Sigmoid colon (tissue), 7 donors: ENCODE results near the gene RRP1B. TPM values are rescaled to one million over a fixed set of nuclear protein-coding genes. Genes with fewer than 3 reads are reported as not detected.
A peak's percentile ranks its signal among the peaks of the same experiment; 100 is the strongest.

ENCODE experiments used
- DNase-seq: peaks from one replicate; pipeline ENCODE4 v3.0.0-alpha.2; 2019
- H3K27ac ChIP-seq, 4 donors: fragments of 200-600 bp; sonication (generic); one replicate each; pipeline ENCODE4 v1.5.1; 2016 to 2019; ENCODE audit warnings: mild to moderate bottlenecking in 1 of 4
- H3K27me3 ChIP-seq, 3 donors: fragments of 200-600 bp; sonication (generic); one replicate each; pipeline ENCODE4 v1.5.1; 2019; ENCODE audit warnings: mild to moderate bottlenecking in 1 of 3
- H3K36me3 ChIP-seq, 4 donors: fragments of 200-600 bp; sonication (generic); one replicate each; pipeline ENCODE4 v1.5.1; 2016 to 2019
- H3K4me1 ChIP-seq, 4 donors: fragments of 200-600 bp; sonication (generic); one replicate each; pipeline ENCODE4 v1.5.1; 2017 to 2019
- H3K4me3 ChIP-seq, 4 donors: fragments of 200-600 bp; sonication (generic); one replicate each; pipeline ENCODE4 v1.5.1; 2017 to 2019; ENCODE audit warnings: mild to moderate bottlenecking in 2 of 4, moderate library complexity in 1 of 4
- H3K9me3 ChIP-seq, 4 donors: fragments of 200-600 bp in 3 of 4; sonication (generic) in 3 of 4; one replicate each; pipeline versions ENCODE4 v1.5.1 to v1.6.1; 2013 to 2019
- CTCF ChIP-seq, 4 experiments: fragments of 450-650 bp in 3 of 4; fragments of 200-600 bp in 1 of 4; IDR thresholded peaks; one replicate each; pipeline ENCODE4 v1.5.1; 2016 to 2019; ENCODE audit warnings: antibody characterized with exemption in 4 of 4, mild to moderate bottlenecking in 3 of 4, moderate library complexity in 2 of 4
- EP300 ChIP-seq, 4 donors: sonication (generic); formaldehyde crosslinking; IDR thresholded peaks; one replicate each; pipeline ENCODE4 v1.6.1; 2017; ENCODE audit warnings: antibody characterized with exemption in 4 of 4
- POLR2A ChIP-seq, 2 donors: fragments of 450-650 bp; IDR thresholded peaks; one replicate each; pipeline ENCODE4 v1.6.1; 2016; ENCODE audit warnings: antibody characterized with exemption in 2 of 2, mild to moderate bottlenecking in 2 of 2, moderate library complexity in 2 of 2
- POLR2AphosphoS5 ChIP-seq, 4 donors: sonication (generic); formaldehyde crosslinking; IDR thresholded peaks; one replicate each; pipeline ENCODE4 v1.6.1; 2017; ENCODE audit warnings: antibody characterized with exemption in 4 of 4
- WGBS, 2 donors: extraction: QIAGEN DNeasy Blood & Tissue Kit; methylation state at CpG; one replicate each; pipeline ENCODE4 v1.1.7; 2013; 5-methylcytosine and 5-hydroxymethylcytosine counted together
- intact Hi-C: fragments of 100-400 bp; cut with DNase I; formaldehyde crosslinking; loops from one replicate; pipeline ENCODE4 v1.15.1; 2023
- polyA plus RNA-seq, 3 donors: library from polyadenylated mRNA; stranded (reverse); fragments of 200-250 nt; gene quantifications; one replicate each; pipeline ENCODE4 v1.2.3, GENCODE V29; 2013
- total RNA-seq, 4 donors: library from RNA; depleted of rRNA; stranded (reverse); fragments of >200 nt; gene quantifications; one replicate each; pipeline ENCODE4 v1.1.0, GENCODE V29; 2016
- donor health status: healthy with polysubstance abuse.
- donor health status: Bipolar disorder and iron deficiency.
- donor health status: healthy.

RRP1B gene
- total and polyA plus RNA-seq, 7 donors, result 3.5 to 20.5 (median 15.2) TPM

GRCh38 chr21:43719748-43720538 lies 60.6 kb downstream of the RRP1B start:
- DNase-seq, result no peak
- H3K27ac ChIP-seq, result peak overlapping the region; percentile 81 to 86 (median 84)
- TF ChIP-seq POLR2A (IDR thresholded peaks at IDR 0.05), result no peak
- H3K36me3 ChIP-seq, result peaks cover 0 to 8% (median 2%) of the 10 kb centered on the region in 4 donors
- intact Hi-C loops, result loop anchor here (2.0 kb wide), 1 partner anchor 57 kb away; the partner anchor contains the start of gene CSTB
- H3K4me3 ChIP-seq, result peak overlapping the region; percentile 70 to 94 (median 72)
- H3K9me3 ChIP-seq, result no peaks in the 10 kb centered on the region
- WGBS, 2 donors, result 4 to 15% methylated on average over 49 of the region's 49 CpGs
- no peaks in the 10 kb centered on the region for H3K27me3 ChIP-seq
- H3K4me1 ChIP-seq, result peaks cover 0 to 35% (median 28%) of the 10 kb centered on the region in 4 donors

GRCh38 chr21:43720539-43721166 lies 61.3 kb downstream of the RRP1B start:
- no peak for TF ChIP-seq POLR2AphosphoS5 (IDR thresholded peaks at IDR 0.05)
- TF ChIP-seq POLR2A (IDR thresholded peaks at IDR 0.05), result no peak
- TF ChIP-seq EP300 (IDR thresholded peaks at IDR 0.05), result no peak
- TF ChIP-seq CTCF (IDR thresholded peaks at IDR 0.05), result no peak
- peaks cover 0 to 8% (median 2%) of the 10 kb centered on the region in 4 donors for H3K36me3 ChIP-seq
- peaks cover 0 to 41% (median 34%) of the 10 kb centered on the region in 4 donors for H3K4me1 ChIP-seq
- DNase-seq, result no peak
- intact Hi-C loops, result no loop called here
- H3K4me3 ChIP-seq, result peak overlapping the region; percentile 70 to 94 (median 72)
- WGBS, 2 donors, result 62 to 85% methylated on average over 16 of the region's 16 CpGs
- no peaks in the 10 kb centered on the region for H3K27me3 ChIP-seq
- H3K9me3 ChIP-seq, result no peaks in the 10 kb centered on the region
- peak overlapping the region in 1 of 4 donors; percentile 86 for H3K27ac ChIP-seq

GRCh38 chr21:43721206-43721605 lies 61.8 kb downstream of the RRP1B start:
- TF ChIP-seq EP300 (IDR thresholded peaks at IDR 0.05) (no peak), POLR2A (IDR thresholded peaks at IDR 0.05) (no peak), POLR2AphosphoS5 (IDR thresholded peaks at IDR 0.05) (no peak), CTCF (IDR thresholded peaks at IDR 0.05) (no peak)
- Histone ChIP-seq H3K4me1 (peaks cover 0 to 47% (median 39%) of the 10 kb centered on the region in 4 donors), H3K36me3 (peaks cover 0 to 8% (median 2%) of the 10 kb centered on the region in 4 donors), H3K9me3 (no peaks in the 10 kb centered on the region), H3K27me3 (no peaks in the 10 kb centered on the region), H3K4me3 (no peak overlapping the region), H3K27ac (no peak overlapping the region)
- 63 to 86% methylated on average over 4 of the region's 4 CpGs for WGBS, 2 donors
- no peak for DNase-seq
- intact Hi-C loops, result no loop called here

GRCh38 chr21:43721939-43722338 lies 62.6 kb downstream of the RRP1B start:
- TF ChIP-seq POLR2A (IDR thresholded peaks at IDR 0.05) (no peak), CTCF (IDR thresholded peaks at IDR 0.05) (no peak), POLR2AphosphoS5 (IDR thresholded peaks at IDR 0.05) (no peak), EP300 (IDR thresholded peaks at IDR 0.05) (no peak)
- Histone ChIP-seq H3K27ac (no peak overlapping the region), H3K4me1 (peaks cover 0 to 54% (median 47%) of the 10 kb centered on the region in 4 donors)

GRCh38 chr21:43723648-43724047 lies 64.3 kb downstream of the RRP1B start:
- peaks cover 0 to 66% (median 57%) of the 10 kb centered on the region in 4 donors for H3K4me1 ChIP-seq
- intact Hi-C loops, result no loop called here
- H3K36me3 ChIP-seq, result peaks cover 0 to 8% (median 2%) of the 10 kb centered on the region in 4 donors
- no peak overlapping the region for H3K27ac ChIP-seq
- WGBS, 2 donors, result 83 to 92% methylated on average over 12 of the region's 12 CpGs
- DNase-seq, result no peak
- no peaks in the 10 kb centered on the region for H3K27me3 ChIP-seq
- TF ChIP-seq CTCF (IDR thresholded peaks at IDR 0.05) (no peak), EP300 (IDR thresholded peaks at IDR 0.05) (no peak), POLR2A (IDR thresholded peaks at IDR 0.05) (no peak), POLR2AphosphoS5 (IDR thresholded peaks at IDR 0.05) (no peak)
- H3K4me3 ChIP-seq, result no peak overlapping the region
- no peaks in the 10 kb centered on the region for H3K9me3 ChIP-seq

More at GRCh38 chr21:43721939-43722338, 62.6 kb downstream of the RRP1B start:
- H3K36me3 ChIP-seq, result peaks cover 0 to 8% (median 2%) of the 10 kb centered on the region in 4 donors
- DNase-seq, result no peak
- intact Hi-C loops, result no loop called here
- WGBS, 2 donors, result 77 to 82% methylated on average over 3 of the region's 3 CpGs
- H3K27me3 ChIP-seq, result no peaks in the 10 kb centered on the region
- H3K4me3 ChIP-seq, result no peak overlapping the region
- H3K9me3 ChIP-seq, result no peaks in the 10 kb centered on the region
